CD4-positive, alpha-beta T cell (primary cell): ENCODE data around the gene C13orf46. TPM values are rescaled to one million over a fixed set of nuclear protein-coding genes. Genes with fewer than 3 reads are reported as not detected.

ENCODE experiments used
- ATAC-seq: fragments of 200-7000 bp; cut with Tn5 transposase; one replicate; pipeline ENCODE4 v1.10.0; 2022; ENCODE audit warnings: mild to moderate bottlenecking; ENCODE audit not compliant: poor library complexity
- CTCF ChIA-PET: fragments of 350-600 bp; sonication (Branson Sonifier 250); formaldehyde crosslinking; loops from one replicate; lab custom pipeline; 2021; ENCODE audit warnings: antibody characterized with exemption, inconsistent platforms; lab: Charles Lee
- POLR2A ChIA-PET: fragments of 350-600 bp; sonication (Branson Sonifier 250); formaldehyde crosslinking; loops from one replicate; lab custom pipeline; 2021; ENCODE audit warnings: antibody characterized with exemption, inconsistent platforms; lab: Charles Lee
- DNase-seq, 14 experiments: peaks; one replicate each; pipeline ENCODE4 v3.0.0-alpha.2; 2013 to 2020; ENCODE audit warnings: mixed read lengths in 2 of 14
- H3K27ac ChIP-seq, 2 donors: one replicate each; pipeline versions ENCODE4 v1.5.1 to v1.7.0; 2013; ENCODE audit warnings: low read length in 2 of 2, low read depth in 1 of 2, mild to moderate bottlenecking in 1 of 2
- H3K27me3 ChIP-seq, 2 experiments: 1 replicate in 1 of 2; 2 replicates in 1 of 2; pipeline versions ENCODE4 v1.6.1 to v1.7.0; 2013; ENCODE audit warnings: low read length in 2 of 2, control low read depth in 1 of 2, mild to moderate bottlenecking in 1 of 2, moderate library complexity in 1 of 2; ENCODE audit not compliant: insufficient read depth in 2 of 2, control insufficient read depth in 1 of 2
- H3K36me3 ChIP-seq: one replicate; pipeline ENCODE4 v1.6.1; 2013; ENCODE audit warnings: low read length, control low read depth; ENCODE audit not compliant: insufficient read depth
- H3K4me1 ChIP-seq: one replicate; pipeline ENCODE4 v1.6.1; 2013; ENCODE audit warnings: low read length, control low read depth; ENCODE audit not compliant: insufficient read depth
- H3K4me3 ChIP-seq: one replicate; pipeline ENCODE4 v1.5.1; 2013; ENCODE audit warnings: mild to moderate bottlenecking, low read length, moderate library complexity
- H3K9me3 ChIP-seq, 2 experiments: 1 replicate in 1 of 2; 2 replicates in 1 of 2; pipeline versions ENCODE4 v1.6.1 to v1.7.0; 2013; ENCODE audit warnings: low read length in 2 of 2, mild to moderate bottlenecking in 2 of 2, control low read depth in 1 of 2, moderate library complexity in 1 of 2; ENCODE audit not compliant: control insufficient read depth in 1 of 2, insufficient read depth in 1 of 2
- H3K27ac Mint-ChIP-seq: one replicate; pipeline ENCODE4 v1.8.0; 2020; ENCODE audit warnings: mixed read lengths
- H3K27me3 Mint-ChIP-seq: one replicate; pipeline ENCODE4 v1.8.0; 2021; ENCODE audit warnings: mixed read lengths
- H3K36me3 Mint-ChIP-seq: one replicate; pipeline ENCODE4 v1.8.0; 2021; ENCODE audit warnings: low read depth, mixed read lengths
- H3K4me1 Mint-ChIP-seq: one replicate; pipeline ENCODE4 v1.8.0; 2021; ENCODE audit warnings: low read depth, mixed read lengths
- H3K4me3 Mint-ChIP-seq: one replicate; pipeline ENCODE4 v1.8.0; 2020; ENCODE audit warnings: mild to moderate bottlenecking, mixed read lengths
- H3K9me3 Mint-ChIP-seq: one replicate; pipeline ENCODE4 v1.8.0; 2020; ENCODE audit warnings: mixed read lengths
- CTCF ChIP-seq: fragments of 200-600 bp; IDR thresholded peaks from one replicate; pipeline ENCODE4 v1.8.0; 2022; ENCODE audit warnings: antibody characterized with exemption, mild to moderate bottlenecking
- intact Hi-C, 2 experiments: fragments of 100-400 bp; cut with DNase I in 1 of 2; cut with micrococcal nuclease in 1 of 2; formaldehyde crosslinking; loops; one replicate each; pipeline versions ENCODE4 v1.15.1 to v1.9.0; 2023 to 2025; cut with DNase I, micrococcal nuclease
- total RNA-seq, 174 experiments: library from RNA in 2 of 174; stranded (reverse) in 2 of 174; gene quantifications; one replicate each; pipeline ENCODE4 v1.2.3 and lab custom pipeline; 2021 to 2026

The C13orf46 gene
- total RNA-seq, 2 experiments from 2014 or later, result 19.3 to 19.7 TPM

DNA sequence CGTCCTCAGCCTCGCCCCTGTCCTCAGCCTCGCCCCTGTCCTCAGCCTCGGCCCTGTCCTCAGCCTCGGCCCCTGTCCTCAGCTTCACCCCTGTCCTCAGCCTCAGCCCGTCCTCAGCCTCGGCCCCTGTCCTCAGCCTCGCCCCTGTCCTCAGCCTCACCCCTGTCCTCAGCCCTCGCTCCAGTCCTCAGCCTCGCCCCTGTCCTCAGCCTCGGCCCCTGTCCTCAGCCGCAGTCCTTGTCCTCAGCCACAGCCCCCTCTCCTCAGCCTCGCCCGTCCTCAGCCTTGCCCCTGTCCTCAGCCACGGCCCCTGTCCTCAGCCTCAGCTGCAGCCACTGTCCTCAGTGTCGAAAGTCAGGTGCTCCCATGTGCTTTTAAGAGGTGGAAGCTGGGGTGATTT lies 10.5 kb downstream of the C13orf46 start:
- no peaks in the 10 kb centered on the region for H3K27me3 ChIP-seq
- H3K4me3 ChIP-seq, result no peak overlapping the region
- ChIA-PET CTCF (no interaction called here), POLR2A (no interaction called here)
- intact Hi-C loops, result no loop called here
- Mint-ChIP-seq H3K9me3 (no peaks in the 10 kb centered on the region), H3K4me3 (no peak overlapping the region), H3K4me1 (no peaks in the 10 kb centered on the region), H3K27me3 (no peaks in the 10 kb centered on the region), H3K36me3 (peaks cover 35% of the 10 kb centered on the region), H3K27ac (no peak overlapping the region)
- TF ChIP-seq CTCF, result no peak
- no peak overlapping the region for H3K27ac ChIP-seq
- ATAC-seq (no peak), DNase-seq (no peak)
- H3K4me1 ChIP-seq, result no peaks in the 10 kb centered on the region
- peaks cover 0 to 15% of the 10 kb centered on the region in 2 experiments for H3K9me3 ChIP-seq
- H3K36me3 ChIP-seq, result peaks cover 4% of the 10 kb centered on the region

- intact Hi-C loops, result no loop called here
- no peaks in the 10 kb centered on the region for H3K27me3 ChIP-seq
- peaks cover 0 to 18% of the 10 kb centered on the region in 2 experiments for H3K9me3 ChIP-seq
- peaks cover 3% of the 10 kb centered on the region for H3K36me3 ChIP-seq
- Mint-ChIP-seq H3K27ac (no peak overlapping the region), H3K36me3 (peaks cover 35% of the 10 kb centered on the region), H3K4me1 (no peaks in the 10 kb centered on the region), H3K4me3 (no peak overlapping the region), H3K9me3 (no peaks in the 10 kb centered on the region), H3K27me3 (no peaks in the 10 kb centered on the region)
- ChIA-PET CTCF (no interaction called here), POLR2A (interaction anchor here (0.6 kb wide), 1 partner anchor 10 kb away, joined by 3 read pairs; no protein-coding TSS in a partner anchor)
- ATAC-seq, result no peak
- no peak overlapping the region for H3K27ac ChIP-seq
- no peak overlapping the region for H3K4me3 ChIP-seq
- H3K4me1 ChIP-seq, result no peaks in the 10 kb centered on the region
- no peak for TF ChIP-seq CTCF
- DNase-seq, result no peak
Observed at GRCh38 chr13:113962975-113963374, 10.9 kb downstream of the C13orf46 start.

DNA sequence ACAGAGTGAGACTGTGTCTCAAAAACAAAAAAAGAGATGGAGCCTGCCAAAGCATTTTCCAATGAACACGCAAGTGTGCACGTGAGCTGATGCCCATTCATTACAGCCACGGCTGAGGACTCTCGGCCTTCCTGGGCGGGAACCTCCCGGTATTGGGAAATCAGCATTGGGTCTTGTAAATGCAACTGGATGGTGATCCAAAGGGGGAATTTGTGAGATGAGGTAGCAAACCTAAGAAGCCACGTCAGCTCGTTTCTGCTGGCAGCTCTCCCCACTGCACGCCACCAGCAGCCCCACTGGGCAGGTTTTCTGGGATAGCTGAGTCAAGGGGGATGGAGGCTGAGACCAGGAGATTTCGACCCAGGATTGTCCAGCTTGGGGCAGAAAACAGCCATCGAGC lies 11.5 kb downstream of the C13orf46 start:
- ChIA-PET CTCF (no interaction called here), POLR2A (interaction anchor here (0.6 kb wide), 1 partner anchor 10 kb away, joined by 3 read pairs; no protein-coding TSS in a partner anchor)
- Mint-ChIP-seq H3K27ac (no peak overlapping the region), H3K27me3 (no peaks in the 10 kb centered on the region), H3K4me1 (no peaks in the 10 kb centered on the region), H3K4me3 (no peak overlapping the region), H3K36me3 (peaks cover 35% of the 10 kb centered on the region), H3K9me3 (no peaks in the 10 kb centered on the region)
- no peak for TF ChIP-seq CTCF
- Histone ChIP-seq H3K4me1 (no peaks in the 10 kb centered on the region), H3K27ac (no peak overlapping the region), H3K27me3 (no peaks in the 10 kb centered on the region), H3K9me3 (peaks cover 0 to 18% of the 10 kb centered on the region in 2 experiments), H3K36me3 (peaks cover 3% of the 10 kb centered on the region), H3K4me3 (no peak overlapping the region)
- DNase-seq (no peak), ATAC-seq (no peak)
- intact Hi-C loops, result no loop called here
